Measurements from ENCODE around the gene FBXL7.

The FBXL7 gene

DNA sequence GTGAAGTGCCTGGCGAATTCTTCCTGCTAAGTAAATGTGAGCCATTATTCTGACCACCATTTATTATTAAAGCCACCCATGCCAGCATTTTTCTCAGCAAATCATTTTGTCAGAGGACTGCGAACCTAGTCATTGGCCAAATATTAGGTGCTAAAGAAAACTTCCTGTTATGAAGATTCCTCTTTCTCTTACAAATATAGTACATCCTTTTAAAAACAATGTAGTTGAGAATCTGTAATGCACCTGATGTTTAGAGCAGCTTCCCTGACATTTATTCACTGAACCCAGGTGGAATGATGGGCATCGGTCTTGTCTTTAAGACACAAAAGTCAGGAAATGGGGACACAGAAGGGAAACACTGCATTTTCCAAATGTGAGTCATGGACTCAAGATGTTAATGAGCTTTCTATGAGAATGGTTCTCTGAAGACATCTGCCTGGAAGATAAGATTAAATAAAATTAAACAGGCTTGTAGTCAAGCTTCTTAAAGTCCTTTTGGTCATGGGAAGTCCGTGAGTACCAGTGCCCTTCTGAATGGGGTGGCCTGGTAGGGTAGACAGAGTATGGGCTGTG lies 290.6 kb downstream of the FBXL7 start:
- H3K27ac ChIP-seq = no peak overlapping the region
- no peak for DNase-seq (ENCODE audit: low read depth, low spot score)

GRCh38 chr5:15791274-15791673 lies 291.3 kb downstream of the FBXL7 start:
- DNase-seq (ENCODE audit: low read depth, low spot score) = no peak
- H3K27ac ChIP-seq = no peak overlapping the region

GRCh38 chr5:15791859-15792258 lies 291.9 kb downstream of the FBXL7 start:
- no peak overlapping the region for H3K27ac ChIP-seq
- no peak for DNase-seq (ENCODE audit: low read depth, low spot score)

- no peak overlapping the region for H3K27ac ChIP-seq
- no peak for DNase-seq (ENCODE audit: low read depth, low spot score)
These were observed 294.3 kb downstream of the FBXL7 start for GRCh38 chr5:15794052-15794985.

DNA sequence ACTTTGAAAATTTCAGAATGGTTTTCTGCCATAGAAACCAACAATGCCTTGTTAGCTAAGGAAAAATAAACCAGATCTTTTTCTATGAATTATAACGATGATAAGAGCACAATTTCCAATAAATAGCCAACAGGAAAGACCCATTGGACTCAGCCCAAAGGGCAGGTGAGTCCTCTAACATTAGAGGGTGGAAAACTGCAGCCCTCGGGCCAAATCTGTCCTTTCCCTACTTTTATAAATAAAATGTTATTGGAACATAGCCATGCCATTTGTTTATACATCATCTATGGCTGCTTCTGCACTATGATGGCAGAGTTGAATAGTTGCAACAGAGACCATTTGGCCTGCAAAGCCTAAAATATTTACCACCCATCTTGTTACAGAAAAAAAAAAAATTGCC lies 296.1 kb downstream of the FBXL7 start:
- H3K27ac ChIP-seq = no peak overlapping the region
- DNase-seq (ENCODE audit: low read depth, low spot score) = no peak

- H3K27ac ChIP-seq = no peak overlapping the region
- DNase-seq (ENCODE audit: low read depth, low spot score) = no peak
These were observed 296.6 kb downstream of the FBXL7 start for GRCh38 chr5:15796557-15796956.

- H3K27ac ChIP-seq = no peak overlapping the region
- no peak for DNase-seq (ENCODE audit: low read depth, low spot score)
These were observed 297.1 kb downstream of the FBXL7 start for GRCh38 chr5:15797116-15797515.

- no peak overlapping the region for H3K27ac ChIP-seq
- DNase-seq (ENCODE audit: low read depth, low spot score) = no peak
These were observed 298.0 kb downstream of the FBXL7 start for GRCh38 chr5:15798006-15798405.

GRCh38 chr5:15799014-15799413 lies 299.0 kb downstream of the FBXL7 start:
- no peak overlapping the region for H3K27ac ChIP-seq
- no peak for DNase-seq (ENCODE audit: low read depth, low spot score)

- no peak for DNase-seq (ENCODE audit: low read depth, low spot score)
- H3K27ac ChIP-seq = no peak overlapping the region
These were observed 299.6 kb downstream of the FBXL7 start for GRCh38 chr5:15799612-15800011.

GRCh38 chr5:15803280-15803679 lies 303.3 kb downstream of the FBXL7 start:
- DNase-seq (ENCODE audit: low read depth, low spot score) = no peak
- H3K27ac ChIP-seq = no peak overlapping the region

- H3K27ac ChIP-seq = no peak overlapping the region
- DNase-seq (ENCODE audit: low read depth, low spot score) = no peak
These were observed 306.6 kb downstream of the FBXL7 start for GRCh38 chr5:15806613-15807012.

GRCh38 chr5:15807248-15807647 lies 307.3 kb downstream of the FBXL7 start:
- H3K27ac ChIP-seq = no peak overlapping the region
- DNase-seq (ENCODE audit: low read depth, low spot score) = no peak

GRCh38 chr5:15807871-15808270 lies 307.9 kb downstream of the FBXL7 start:
- no peak overlapping the region for H3K27ac ChIP-seq
- DNase-seq (ENCODE audit: low read depth, low spot score) = no peak

GRCh38 chr5:15808577-15808976 lies 308.6 kb downstream of the FBXL7 start:
- DNase-seq (ENCODE audit: low read depth, low spot score) = no peak
- no peak overlapping the region for H3K27ac ChIP-seq

DNA sequence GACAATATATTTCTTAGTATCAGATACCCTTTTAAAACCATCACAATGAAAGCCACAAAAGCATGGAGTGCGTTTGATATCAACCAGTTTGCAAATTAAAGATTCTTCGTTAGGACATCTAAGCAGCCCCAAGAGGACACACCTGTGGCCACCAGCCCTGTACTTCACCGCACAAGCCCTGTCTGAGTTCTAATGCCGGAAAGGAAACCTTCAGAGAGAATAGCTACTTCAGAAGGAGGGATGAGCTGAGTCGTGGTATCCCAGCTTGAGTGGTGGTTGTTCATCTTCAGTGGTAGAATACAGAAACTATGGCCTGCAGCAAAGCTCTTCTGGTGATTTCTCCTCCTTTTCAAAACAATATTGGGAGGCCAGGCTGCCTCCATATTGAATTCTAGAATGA lies 319.6 kb downstream of the FBXL7 start:
- no peak for DNase-seq (ENCODE audit: low read depth, low spot score)

GRCh38 chr5:15821506-15821905 lies 321.5 kb downstream of the FBXL7 start:
- DNase-seq (ENCODE audit: low read depth, low spot score) = no peak
- no peak overlapping the region for H3K27ac ChIP-seq

More for the DNA sequence above, 319.6 kb downstream of the FBXL7 start:
- H3K27ac ChIP-seq = no peak overlapping the region

DNA sequence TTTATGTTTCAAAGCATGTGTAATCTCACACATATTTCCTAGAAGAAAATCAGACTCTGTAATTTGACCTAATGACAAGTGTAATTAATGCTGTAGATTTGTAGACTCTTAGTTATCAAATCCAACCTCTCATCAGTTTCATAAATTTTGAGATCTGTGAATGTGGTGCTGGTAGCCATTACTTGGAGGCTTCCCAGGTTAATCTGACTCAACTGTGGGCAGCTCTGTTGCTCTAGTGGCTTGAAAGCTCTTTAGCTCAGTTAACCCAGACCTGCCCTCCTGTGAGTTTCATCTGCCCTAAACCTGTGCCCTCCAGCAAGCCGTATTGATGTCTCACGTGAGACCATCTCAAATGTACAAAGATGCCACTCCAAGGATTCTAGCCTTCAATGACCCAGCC lies 323.4 kb downstream of the FBXL7 start:
- H3K27ac ChIP-seq = no peak overlapping the region
- DNase-seq (ENCODE audit: low read depth, low spot score) = no peak

- no peak overlapping the region for H3K27ac ChIP-seq
- DNase-seq (ENCODE audit: low read depth, low spot score) = no peak
These were observed 327.8 kb downstream of the FBXL7 start for GRCh38 chr5:15827741-15828140.

- H3K27ac ChIP-seq = no peak overlapping the region
- DNase-seq (ENCODE audit: low read depth, low spot score) = no peak
These were observed 331.4 kb downstream of the FBXL7 start for GRCh38 chr5:15831408-15831807.

- DNase-seq (ENCODE audit: low read depth, low spot score) = no peak
- H3K27ac ChIP-seq = no peak overlapping the region
These were observed 333.4 kb downstream of the FBXL7 start for GRCh38 chr5:15833365-15833764.
